ENCODE data around the gene C19orf25.

Gene C19orf25

DNA sequence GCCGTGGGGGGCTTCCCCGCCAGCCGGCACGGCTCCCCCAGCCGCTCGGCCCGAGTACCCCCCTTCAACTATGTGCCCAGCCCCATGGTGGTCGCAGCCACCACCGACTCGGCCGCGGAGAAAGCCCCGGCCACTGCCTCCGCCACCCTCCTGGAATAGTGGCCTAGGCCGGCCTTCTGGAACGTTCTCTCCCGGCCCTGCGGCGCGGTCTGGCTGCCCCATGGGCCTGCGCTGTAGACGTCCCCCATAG is 9.0 kb downstream of the C19orf25 start:
- ChIA-PET POLR2A (no interaction called here), CTCF (no interaction called here)
- DNase-seq (ENCODE audit: extremely low spot score): no peak
- TF ChIP-seq CTCF (IDR thresholded peaks at IDR 0.05; ENCODE audit: control extremely low read depth, extremely low read depth, low read depth, missing control alignments): no peak

GRCh38 chr19:1469255-1470054 is 9.6 kb downstream of the C19orf25 start:
- DNase-seq (ENCODE audit: extremely low spot score): no peak
- TF ChIP-seq CTCF (IDR thresholded peaks at IDR 0.05; ENCODE audit: control extremely low read depth, extremely low read depth, low read depth, missing control alignments): no peak
- ChIA-PET CTCF (interaction anchor here (1.3 to 2.3 kb wide), 3 partner anchors 11 to 25 kb away, joined by 3 to 8 read pairs (median 6); no protein-coding TSS in a partner anchor), POLR2A (no interaction called here)

- ChIA-PET POLR2A (no interaction called here), CTCF (interaction anchor here (1.3 to 2.3 kb wide), 3 partner anchors 11 to 24 kb away, joined by 3 to 8 read pairs (median 6); no protein-coding TSS in a partner anchor)
- TF ChIP-seq CTCF (IDR thresholded peaks at IDR 0.05; ENCODE audit: control extremely low read depth, extremely low read depth, low read depth, missing control alignments): peak; percentile 6
- no peak for DNase-seq (ENCODE audit: extremely low spot score)
These were observed 10.2 kb downstream of the C19orf25 start for GRCh38 chr19:1468821-1469254.

DNA sequence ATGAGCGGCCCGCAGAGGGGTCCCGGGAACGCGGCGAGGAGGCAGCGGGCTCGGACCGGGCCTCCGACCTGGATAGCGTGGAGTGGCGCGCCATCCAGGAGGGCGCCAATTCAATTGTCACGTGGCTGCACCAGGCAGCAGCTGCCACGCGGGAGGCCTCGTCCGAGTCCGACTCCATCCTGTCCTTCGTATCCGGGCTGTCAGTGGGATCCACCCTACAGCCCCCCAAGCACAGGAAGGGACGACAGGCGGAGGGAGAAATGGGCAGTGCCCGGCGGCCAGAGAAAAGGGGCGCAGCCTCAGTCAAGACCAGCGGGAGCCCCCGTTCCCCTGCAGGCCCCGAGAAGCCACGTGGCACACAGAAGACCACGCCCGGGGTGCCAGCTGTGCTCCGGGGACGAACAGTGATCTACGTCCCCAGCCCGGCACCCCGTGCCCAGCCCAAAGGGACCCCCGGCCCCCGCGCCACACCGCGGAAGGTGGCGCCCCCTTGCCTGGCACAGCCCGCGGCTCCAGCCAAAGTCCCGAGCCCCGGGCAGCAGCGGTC is 10.7 kb downstream of the C19orf25 start:
- ChIA-PET POLR2A (no interaction called here), CTCF (interaction anchor here (1.3 to 2.3 kb wide), 3 partner anchors 10 to 23 kb away, joined by 3 to 8 read pairs (median 6); no protein-coding TSS in a partner anchor)
- no peak for DNase-seq (ENCODE audit: extremely low spot score)
- TF ChIP-seq CTCF (IDR thresholded peaks at IDR 0.05; ENCODE audit: control extremely low read depth, extremely low read depth, low read depth, missing control alignments): no peak

- no peak for DNase-seq (ENCODE audit: extremely low spot score)
- TF ChIP-seq CTCF (IDR thresholded peaks at IDR 0.05; ENCODE audit: control extremely low read depth, extremely low read depth, low read depth, missing control alignments): no peak
- ChIA-PET CTCF (interaction anchor here (0.7 to 2.3 kb wide), 6 partner anchors 10 to 23 kb away, joined by 3 to 8 read pairs (median 4); no protein-coding TSS in a partner anchor), POLR2A (no interaction called here)
These were observed 11.3 kb downstream of the C19orf25 start for GRCh38 chr19:1467490-1468273.

DNA sequence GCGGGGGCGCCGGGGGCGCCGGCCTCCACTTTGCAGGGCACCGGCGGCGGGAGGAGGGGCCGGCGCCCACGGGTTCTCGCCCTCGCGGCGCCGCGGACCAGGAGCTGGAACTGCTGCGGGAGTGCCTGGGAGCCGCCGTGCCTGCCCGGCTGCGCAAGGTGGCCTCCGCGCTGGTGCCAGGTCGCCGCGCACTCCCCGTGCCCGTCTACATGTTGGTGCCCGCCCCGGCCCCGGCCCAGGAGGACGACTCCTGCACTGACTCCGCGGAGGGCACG is 11.9 kb downstream of the C19orf25 start:
- ChIA-PET CTCF (interaction anchor here (0.7 to 2.0 kb wide), 4 partner anchors 9 to 22 kb away, joined by 3 to 6 read pairs (median 4); no protein-coding TSS in a partner anchor), POLR2A (no interaction called here)

More for the DNA sequence above, 11.9 kb downstream of the C19orf25 start:
- no peak for DNase-seq (ENCODE audit: extremely low spot score)
- TF ChIP-seq CTCF (IDR thresholded peaks at IDR 0.05; ENCODE audit: control extremely low read depth, extremely low read depth, low read depth, missing control alignments): no peak

Measured in GM10248 (cell line).